ENCODE data around the gene SELL.

- TF ChIP-seq REST (IDR thresholded peaks at IDR 0.05; ENCODE audit: low read depth, low read length) = no peak
- TF ChIP-seq KAT2A (conservative IDR thresholded peaks at IDR 0.05; ENCODE audit: control insufficient read depth, low read depth, low read length) = no peak
- no peak for TF ChIP-seq POLR2AphosphoS5 (IDR thresholded peaks at IDR 0.05; ENCODE audit: low read length)
- no peak for TF ChIP-seq CTCF (IDR thresholded peaks at IDR 0.05 in 2 of 3, conservative IDR thresholded peaks at IDR 0.05 in 1 of 3; ENCODE audit: control insufficient read depth in 2 of 3, extremely low read depth in 1 of 3, insufficient read depth in 1 of 3, low read depth in 3 of 3, low read length in 3 of 3)
Measured at GRCh38 chr1:169653873-169654272, 57.5 kb downstream of the SELL start.

Data from GM12878 (cell line).